ENCODE data around the gene SLC16A7. TPM values are rescaled to one million over a fixed set of nuclear protein-coding genes. Genes with fewer than 3 reads are reported as not detected.

SLC16A7 gene
- total RNA-seq, 1 donor from 2014 or later, result 4.3 TPM

GRCh38 chr12:59664495-59664894, 68.7 kb downstream of the SLC16A7 start:
- H3K9me3 Mint-ChIP-seq, result peaks cover 28% of the 10 kb centered on the region
- H3K4me1 Mint-ChIP-seq, result no peaks in the 10 kb centered on the region
- H3K4me3 Mint-ChIP-seq, result no peak overlapping the region
- no peak overlapping the region for H3K27ac Mint-ChIP-seq
- H3K36me3 Mint-ChIP-seq, result peaks cover 5% of the 10 kb centered on the region
- no peak for TF ChIP-seq CTCF (IDR thresholded peaks at IDR 0.05; ENCODE audit: unreplicated experiment)
- DNase-seq (ENCODE audit: low spot score in 2 of 2, unreplicated experiment in 2 of 2), result no peak
- H3K27me3 Mint-ChIP-seq (ENCODE audit: low read depth), result no peaks in the 10 kb centered on the region

- Mint-ChIP-seq H3K27me3 (ENCODE audit: low read depth) (no peaks in the 10 kb centered on the region), H3K9me3 (peaks cover 28% of the 10 kb centered on the region), H3K27ac (no peak overlapping the region), H3K4me1 (no peaks in the 10 kb centered on the region), H3K4me3 (no peak overlapping the region), H3K36me3 (peaks cover 5% of the 10 kb centered on the region)
- no peak for DNase-seq (ENCODE audit: low spot score in 2 of 2, unreplicated experiment in 2 of 2)
- no peak for TF ChIP-seq CTCF (IDR thresholded peaks at IDR 0.05; ENCODE audit: unreplicated experiment)
These were observed 69.9 kb downstream of the SLC16A7 start for GRCh38 chr12:59665701-59666100.

- Mint-ChIP-seq H3K36me3 (peaks cover 5% of the 10 kb centered on the region), H3K4me1 (no peaks in the 10 kb centered on the region), H3K9me3 (peaks cover 28% of the 10 kb centered on the region), H3K27me3 (ENCODE audit: low read depth) (no peaks in the 10 kb centered on the region), H3K27ac (no peak overlapping the region), H3K4me3 (no peak overlapping the region)
- TF ChIP-seq CTCF (IDR thresholded peaks at IDR 0.05; ENCODE audit: unreplicated experiment), result no peak
- DNase-seq (ENCODE audit: low spot score in 2 of 2, unreplicated experiment in 2 of 2), result no peak
These were observed 72.8 kb downstream of the SLC16A7 start for GRCh38 chr12:59668674-59669073.

GRCh38 chr12:59672273-59672672, 76.4 kb downstream of the SLC16A7 start:
- TF ChIP-seq CTCF (IDR thresholded peaks at IDR 0.05; ENCODE audit: unreplicated experiment), result no peak
- Mint-ChIP-seq H3K4me1 (no peaks in the 10 kb centered on the region), H3K27me3 (ENCODE audit: low read depth) (no peaks in the 10 kb centered on the region), H3K4me3 (no peak overlapping the region), H3K9me3 (peaks cover 16% of the 10 kb centered on the region), H3K36me3 (peaks cover 2% of the 10 kb centered on the region), H3K27ac (no peak overlapping the region)
- DNase-seq (ENCODE audit: low spot score in 2 of 2, unreplicated experiment in 2 of 2), result no peak

- no peaks in the 10 kb centered on the region for H3K4me1 Mint-ChIP-seq
These were observed 79.6 kb downstream of the SLC16A7 start for GRCh38 chr12:59675461-59675860.

More at GRCh38 chr12:59675461-59675860, 79.6 kb downstream of the SLC16A7 start:
- H3K27me3 Mint-ChIP-seq (ENCODE audit: low read depth), result no peaks in the 10 kb centered on the region
- DNase-seq (ENCODE audit: low spot score in 2 of 2, unreplicated experiment in 2 of 2), result no peak
- H3K27ac Mint-ChIP-seq, result no peak overlapping the region
- H3K9me3 Mint-ChIP-seq, result no peaks in the 10 kb centered on the region
- TF ChIP-seq CTCF (IDR thresholded peaks at IDR 0.05; ENCODE audit: unreplicated experiment), result no peak
- no peaks in the 10 kb centered on the region for H3K36me3 Mint-ChIP-seq
- no peak overlapping the region for H3K4me3 Mint-ChIP-seq

Data from mesothelial cell of epicardium (in vitro differentiated cells).